Neural cell (in vitro differentiated cells): ENCODE data around the gene LDLRAD2. TPM values are rescaled to one million over a fixed set of nuclear protein-coding genes. Genes with fewer than 3 reads are reported as not detected.

ENCODE experiments used
- H2AFZ ChIP-seq: fragments of 200-600, 300-800 bp; sonication (generic), shearing (Covaris generic); 2 replicates; pipeline ENCODE4 v1.6.0; 2014; ENCODE audit warnings: low read depth, mild to moderate bottlenecking, antibody characterized with exemption, low read length, moderate library complexity
- H3F3A ChIP-seq: fragments of 200-600 bp; shearing (Covaris generic); 2 replicates; pipeline ENCODE4 v1.6.1; 2016; ENCODE audit warnings: mild to moderate bottlenecking, moderate library complexity, mixed read lengths, antibody characterized with exemption, low read length; ENCODE audit not compliant: insufficient read depth, poor library complexity, severe bottlenecking
- H3K27ac ChIP-seq: fragments of 200-600, 300-800 bp; sonication (generic), shearing (Covaris generic); 2 replicates; pipeline ENCODE4 v1.5.1; 2014; ENCODE audit warnings: mild to moderate bottlenecking, low read length, moderate library complexity
- H3K27me3 ChIP-seq: fragments of 300-800, 200-600 bp; sonication (generic), shearing (Covaris generic); 2 replicates; pipeline ENCODE4 v1.6.0; 2014; ENCODE audit warnings: mild to moderate bottlenecking, low read depth, low read length, moderate library complexity; ENCODE audit not compliant: insufficient read depth
- H3K36me3 ChIP-seq: fragments of 300-800, 200-600 bp; sonication (generic), shearing (Covaris generic); 2 replicates; pipeline ENCODE4 v1.5.1; 2014; ENCODE audit warnings: mild to moderate bottlenecking, antibody characterized with exemption, low read length, moderate library complexity; ENCODE audit not compliant: insufficient read depth
- H3K4me2 ChIP-seq: fragments of 300-800, 200-600 bp; sonication (generic), shearing (Covaris generic); 2 replicates; pipeline ENCODE4 v1.6.0; 2014; ENCODE audit warnings: mild to moderate bottlenecking, low read length
- H3K4me3 ChIP-seq: fragments of 300-800, 200-600 bp; sonication (generic), shearing (Covaris generic); 2 replicates; pipeline ENCODE4 v1.5.1; 2014; ENCODE audit warnings: mild to moderate bottlenecking, low read length, moderate library complexity
- H3K79me2 ChIP-seq: fragments of 200-600 bp; shearing (Covaris generic); replicated peaks from 2 replicates; pipeline ENCODE4 v1.6.0; 2014; ENCODE audit warnings: mild to moderate bottlenecking, low read length, moderate library complexity; ENCODE audit not compliant: insufficient read depth
- H3K9ac ChIP-seq: fragments of 300-800, 200-600 bp; sonication (generic), shearing (Covaris generic); 2 replicates; pipeline ENCODE4 v1.6.1; 2016; ENCODE audit warnings: mild to moderate bottlenecking, low read length, mixed read lengths
- H3K9me2 ChIP-seq: fragments of 200-600 bp; shearing (Covaris generic); 2 replicates; pipeline ENCODE4 v1.6.1; 2016; ENCODE audit warnings: mild to moderate bottlenecking, low read length, mixed read lengths; ENCODE audit not compliant: insufficient read depth
- H3K9me3 ChIP-seq: fragments of 200-600, 300-800 bp; sonication (generic), shearing (Covaris generic); 2 replicates; pipeline ENCODE4 v1.6.1; 2016; ENCODE audit warnings: mild to moderate bottlenecking, mixed run types, low read length, moderate library complexity, mixed read lengths
- H4K20me1 ChIP-seq: fragments of 200-600 bp; shearing (Covaris generic); 2 replicates; pipeline ENCODE4 v1.6.1; 2016; ENCODE audit warnings: mild to moderate bottlenecking, mixed run types; ENCODE audit not compliant: insufficient read depth
- CTCF ChIP-seq: fragments of 450-650 bp; IDR thresholded peaks from 2 replicates; pipeline ENCODE4 v1.5.1; 2014; ENCODE audit warnings: antibody characterized with exemption, mild to moderate bottlenecking, moderate library complexity; ENCODE audit not compliant: poor library complexity, severe bottlenecking
- EP300 ChIP-seq: fragments of 450-650 bp; conservative IDR thresholded peaks from 2 replicates; pipeline ENCODE4 v1.6.1; 2014; ENCODE audit warnings: antibody characterized with exemption, mild to moderate bottlenecking, moderate library complexity; ENCODE audit not compliant: poor library complexity, severe bottlenecking
- EZH2 ChIP-seq: fragments of 200-600, 300-800 bp; shearing (Covaris generic), sonication (generic); IDR thresholded peaks from 2 replicates; pipeline ENCODE4 v1.6.1; 2014; ENCODE audit warnings: antibody characterized with exemption, low read length, borderline replicate concordance, mild to moderate bottlenecking; ENCODE audit not compliant: insufficient read depth, poor library complexity, severe bottlenecking
- MXI1 ChIP-seq: fragments of 450-650 bp; conservative IDR thresholded peaks from 2 replicates; pipeline ENCODE4 v1.6.1; 2014; ENCODE audit warnings: antibody characterized with exemption, mild to moderate bottlenecking; ENCODE audit not compliant: poor library complexity, severe bottlenecking
- POLR2AphosphoS5 ChIP-seq: IDR thresholded peaks from 2 replicates; pipeline ENCODE4 v1.6.1; 2012
- RAD21 ChIP-seq: fragments of 450-650 bp; conservative IDR thresholded peaks from 2 replicates; pipeline ENCODE4 v1.6.1; 2014; ENCODE audit warnings: antibody characterized with exemption, mild to moderate bottlenecking, moderate library complexity
- REST ChIP-seq: IDR thresholded peaks from 2 replicates; pipeline ENCODE4 v1.6.1; 2012; ENCODE audit warnings: borderline replicate concordance
- SMC3 ChIP-seq: fragments of 450-650 bp; conservative IDR thresholded peaks from 2 replicates; pipeline ENCODE4 v1.6.1; 2014; ENCODE audit warnings: antibody characterized with exemption, mild to moderate bottlenecking, moderate library complexity; ENCODE audit not compliant: poor library complexity
- TAF1 ChIP-seq: IDR thresholded peaks from 2 replicates; pipeline ENCODE4 v1.6.1; 2012; ENCODE audit warnings: low read depth
- polyA plus RNA-seq: library from polyadenylated mRNA; depleted of rRNA; stranded (reverse); fragments of >200 nt; gene quantifications from 2 replicates; pipeline ENCODE4 v1.2.3, GENCODE V29; 2014

LDLRAD2 gene
- polyA plus RNA-seq, 1 donor from 2014 or later: not detected

GRCh38 chr1:21872445-21873079, 60.5 kb downstream of the LDLRAD2 start:
- no peaks in the 10 kb centered on the region for H3K36me3 ChIP-seq
- no peak overlapping the region for H3K4me3 ChIP-seq
- no peak overlapping the region for H3K4me2 ChIP-seq
- H4K20me1 ChIP-seq: no peaks in the 10 kb centered on the region
- no peak overlapping the region for H3K9ac ChIP-seq
- no peaks in the 10 kb centered on the region for H3K27me3 ChIP-seq
- no peak overlapping the region for H2AFZ ChIP-seq
- H3K9me3 ChIP-seq: no peaks in the 10 kb centered on the region
- no peak for TF ChIP-seq CTCF
- no peaks in the 10 kb centered on the region for H3F3A ChIP-seq
- H3K27ac ChIP-seq: no peak overlapping the region
- H3K79me2 ChIP-seq: no peaks in the 10 kb centered on the region
- no peaks in the 10 kb centered on the region for H3K9me2 ChIP-seq

- Histone ChIP-seq H3F3A (no peaks in the 10 kb centered on the region), H3K4me2 (no peak overlapping the region), H3K9me2 (no peaks in the 10 kb centered on the region), H4K20me1 (no peaks in the 10 kb centered on the region), H3K4me3 (no peak overlapping the region), H3K27me3 (no peaks in the 10 kb centered on the region), H3K27ac (no peak overlapping the region), H3K79me2 (no peaks in the 10 kb centered on the region), H2AFZ (no peak overlapping the region), H3K36me3 (no peaks in the 10 kb centered on the region), H3K9me3 (no peaks in the 10 kb centered on the region), H3K9ac (no peak overlapping the region)
- no peak for TF ChIP-seq MXI1
- no peak for TF ChIP-seq EP300
- no peak for TF ChIP-seq SMC3
- TF ChIP-seq REST: no peak
- no peak for TF ChIP-seq POLR2AphosphoS5
- no peak for TF ChIP-seq EZH2
- no peak for TF ChIP-seq RAD21
- no peak for TF ChIP-seq CTCF
- TF ChIP-seq TAF1: no peak
Measured at GRCh38 chr1:21873174-21873573, 61.1 kb downstream of the LDLRAD2 start.
